Caco-2 (cell line): ENCODE data around the gene LUZP1. TPM values are rescaled to one million over a fixed set of nuclear protein-coding genes. Genes with fewer than 3 reads are reported as not detected.

Source experiments
- BruUV-seq: library from RNA; stranded (reverse); fragments of 400-500 nt; replicated peaks from 2 replicates; lab custom pipeline; 2021; lab: Mats Ljungman, UMichigan
- CTCF ChIA-PET: fragments of 300-600 bp; sonication (Branson Sonifier 250); formaldehyde crosslinking; loops from one replicate; lab custom pipeline; 2022; ENCODE audit warnings: antibody characterized with exemption; lab: Charles Lee
- POLR2A ChIA-PET: fragments of 300-600 bp; sonication (Branson Sonifier 250); formaldehyde crosslinking; loops from one replicate; lab custom pipeline; 2022; ENCODE audit warnings: antibody characterized with exemption; lab: Charles Lee
- DNase-seq, 2 experiments: peaks; one replicate each; pipeline versions ENCODE4 v3.0.0 to v3.0.0-alpha.2; 2020 to 2022
- H3K27me3 ChIP-seq: replicated peaks from 2 replicates; pipeline ENCODE4 v1.6.0; 2011; ENCODE audit warnings: low read length; ENCODE audit not compliant: control insufficient read depth, insufficient read depth
- H3K36me3 ChIP-seq: 2 replicates; pipeline ENCODE4 v1.5.1; 2011; ENCODE audit warnings: low read length; ENCODE audit not compliant: control insufficient read depth, insufficient read depth
- H3K4me1 ChIP-seq: fragments of 250-450 bp; sonication (Bioruptor Pico); 2 replicates; pipeline ENCODE4 v1.5.1; 2020; ENCODE audit warnings: mild to moderate bottlenecking
- H3K4me3 ChIP-seq: 2 replicates; pipeline ENCODE4 v1.5.1; 2011; ENCODE audit warnings: low read depth, mild to moderate bottlenecking, control low read depth, low read length
- H3K9me3 ChIP-seq: fragments of 250-450 bp; sonication (Bioruptor Pico); 2 replicates; pipeline ENCODE4 v1.5.1; 2020; ENCODE audit warnings: mild to moderate bottlenecking, moderate library complexity
- H3K27ac Mint-ChIP-seq: one replicate; pipeline ENCODE4 v1.8.0; 2022; ENCODE audit warnings: mixed read lengths; ENCODE audit not compliant: unreplicated experiment
- H3K27me3 Mint-ChIP-seq: one replicate; pipeline ENCODE4 v1.8.0; 2022; ENCODE audit warnings: mixed read lengths; ENCODE audit not compliant: insufficient read depth, unreplicated experiment
- H3K36me3 Mint-ChIP-seq: one replicate; pipeline ENCODE4 v1.8.0; 2022; ENCODE audit warnings: mild to moderate bottlenecking, mixed read lengths; ENCODE audit not compliant: insufficient read depth, unreplicated experiment
- H3K4me1 Mint-ChIP-seq: one replicate; pipeline ENCODE4 v1.8.0; 2022; ENCODE audit warnings: low read depth, mixed read lengths; ENCODE audit not compliant: unreplicated experiment
- H3K4me3 Mint-ChIP-seq: one replicate; pipeline ENCODE4 v1.8.0; 2022; ENCODE audit warnings: mild to moderate bottlenecking, moderate library complexity, mixed read lengths; ENCODE audit not compliant: unreplicated experiment
- H3K9me3 Mint-ChIP-seq: one replicate; pipeline ENCODE4 v1.8.0; 2022; ENCODE audit warnings: mixed read lengths; ENCODE audit not compliant: unreplicated experiment
- intact Hi-C: fragments of 100-400 bp; cut with micrococcal nuclease; formaldehyde crosslinking; loops from one replicate; pipeline ENCODE4 v1.10.0; 2022; ENCODE audit not compliant: unreplicated experiment
- total RNA-seq: library from RNA; stranded (reverse); gene quantifications from 2 replicates; pipeline ENCODE4 v1.2.3, GENCODE V29; 2022
- TF ChIP-seq, protein P1 (sequence below), 2 experiments: fragments of 200-600 bp in 1 of 2; IDR thresholded peaks; 1 replicate in 1 of 2; 2 replicates in 1 of 2; pipeline versions ENCODE4 v1.5.1 to v1.8.0; 2011 to 2022; ENCODE audit warnings: antibody characterized with exemption in 1 of 2, control low read depth in 1 of 2, inconsistent platforms in 1 of 2, low read depth in 1 of 2, low read length in 1 of 2, mild to moderate bottlenecking in 1 of 2, moderate library complexity in 1 of 2; ENCODE audit not compliant: insufficient read depth in 1 of 2, severe bottlenecking in 1 of 2, unreplicated experiment in 1 of 2

The LUZP1 gene
- total RNA-seq, 1 experiment from 2014 or later: 20.6 TPM

GRCh38 chr1:23179862-23180261, 11.2 kb upstream of the LUZP1 start:
- CTCF ChIA-PET: interaction anchor here (1.6 kb wide), 1 partner anchor 81 kb away, joined by 7 read pairs; no protein-coding TSS in a partner anchor
- DNase-seq: no peak
- Mint-ChIP-seq H3K4me3 (no peak overlapping the region), H3K27ac (no peak overlapping the region), H3K27me3 (no peaks in the 10 kb centered on the region), H3K36me3 (no peaks in the 10 kb centered on the region), H3K4me1 (no peaks in the 10 kb centered on the region), H3K9me3 (no peaks in the 10 kb centered on the region)
- POLR2A ChIA-PET: no interaction called here
- no peaks in the 10 kb centered on the region for H3K36me3 ChIP-seq
- H3K27me3 ChIP-seq: no peaks in the 10 kb centered on the region
- H3K9me3 ChIP-seq: no peaks in the 10 kb centered on the region
- intact Hi-C loops: no loop called here
- H3K4me3 ChIP-seq: no peak overlapping the region
- H3K4me1 ChIP-seq: peaks cover 4% of the 10 kb centered on the region; the same call in 1 of the 2 replicates
- no TSS peak for BruUV-seq
- TF ChIP-seq, protein P1, sequence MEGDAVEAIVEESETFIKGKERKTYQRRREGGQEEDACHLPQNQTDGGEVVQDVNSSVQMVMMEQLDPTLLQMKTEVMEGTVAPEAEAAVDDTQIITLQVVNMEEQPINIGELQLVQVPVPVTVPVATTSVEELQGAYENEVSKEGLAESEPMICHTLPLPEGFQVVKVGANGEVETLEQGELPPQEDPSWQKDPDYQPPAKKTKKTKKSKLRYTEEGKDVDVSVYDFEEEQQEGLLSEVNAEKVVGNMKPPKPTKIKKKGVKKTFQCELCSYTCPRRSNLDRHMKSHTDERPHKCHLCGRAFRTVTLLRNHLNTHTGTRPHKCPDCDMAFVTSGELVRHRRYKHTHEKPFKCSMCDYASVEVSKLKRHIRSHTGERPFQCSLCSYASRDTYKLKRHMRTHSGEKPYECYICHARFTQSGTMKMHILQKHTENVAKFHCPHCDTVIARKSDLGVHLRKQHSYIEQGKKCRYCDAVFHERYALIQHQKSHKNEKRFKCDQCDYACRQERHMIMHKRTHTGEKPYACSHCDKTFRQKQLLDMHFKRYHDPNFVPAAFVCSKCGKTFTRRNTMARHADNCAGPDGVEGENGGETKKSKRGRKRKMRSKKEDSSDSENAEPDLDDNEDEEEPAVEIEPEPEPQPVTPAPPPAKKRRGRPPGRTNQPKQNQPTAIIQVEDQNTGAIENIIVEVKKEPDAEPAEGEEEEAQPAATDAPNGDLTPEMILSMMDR (IDR thresholded peaks at IDR 0.05; ENCODE audit: insufficient read depth in 1 of 2, low read depth in 1 of 2, low read length in 1 of 2, severe bottlenecking in 1 of 2, unreplicated experiment in 1 of 2): no peak

- H3K4me3 ChIP-seq: no peak overlapping the region
- TF ChIP-seq, protein P1 (IDR thresholded peaks at IDR 0.05; ENCODE audit: insufficient read depth in 1 of 2, low read depth in 1 of 2, low read length in 1 of 2, severe bottlenecking in 1 of 2, unreplicated experiment in 1 of 2): peak; percentile 22 to 37
- no peaks in the 10 kb centered on the region for H3K36me3 ChIP-seq
- no peaks in the 10 kb centered on the region for H3K9me3 ChIP-seq
- BruUV-seq: no TSS peak
- no peaks in the 10 kb centered on the region for H3K36me3 Mint-ChIP-seq
- no peak overlapping the region for H3K27ac Mint-ChIP-seq
- peaks cover 4% of the 10 kb centered on the region; the same call in 1 of the 2 replicates for H3K4me1 ChIP-seq
- POLR2A ChIA-PET: no interaction called here
- CTCF ChIA-PET: interaction anchor here (1.6 kb wide), 1 partner anchor 80 kb away, joined by 7 read pairs; no protein-coding TSS in a partner anchor
- H3K27me3 Mint-ChIP-seq: no peaks in the 10 kb centered on the region
- no peak overlapping the region for H3K4me3 Mint-ChIP-seq
- H3K9me3 Mint-ChIP-seq: no peaks in the 10 kb centered on the region
- DNase-seq: no peak
- H3K4me1 Mint-ChIP-seq: no peaks in the 10 kb centered on the region
- no peaks in the 10 kb centered on the region for H3K27me3 ChIP-seq
- intact Hi-C loops: no loop called here
These were observed 10.3 kb upstream of the LUZP1 start for GRCh38 chr1:23178950-23179349.

- H3K27ac Mint-ChIP-seq: no peak overlapping the region
- no peak for DNase-seq
- peak overlapping the region; percentile 72 for H3K4me3 Mint-ChIP-seq
- Histone ChIP-seq H3K27me3 (no peaks in the 10 kb centered on the region), H3K4me3 (no peak overlapping the region), H3K4me1 (peaks cover 4% of the 10 kb centered on the region; the same call in 1 of the 2 replicates), H3K36me3 (no peaks in the 10 kb centered on the region), H3K9me3 (no peaks in the 10 kb centered on the region)
- no peaks in the 10 kb centered on the region for H3K4me1 Mint-ChIP-seq
- H3K9me3 Mint-ChIP-seq: no peaks in the 10 kb centered on the region
- intact Hi-C loops: no loop called here
- H3K27me3 Mint-ChIP-seq: no peaks in the 10 kb centered on the region
- no TSS peak for BruUV-seq
- TF ChIP-seq, protein P1 (IDR thresholded peaks at IDR 0.05; ENCODE audit: insufficient read depth in 1 of 2, low read depth in 1 of 2, low read length in 1 of 2, severe bottlenecking in 1 of 2, unreplicated experiment in 1 of 2): no peak
- CTCF ChIA-PET: interaction anchor here (1.6 kb wide), 1 partner anchor 79 kb away, joined by 7 read pairs; no protein-coding TSS in a partner anchor
- POLR2A ChIA-PET: no interaction called here
- H3K36me3 Mint-ChIP-seq: no peaks in the 10 kb centered on the region
These were observed 9.8 kb upstream of the LUZP1 start for GRCh38 chr1:23178414-23178813.
